Psoas muscle (tissue), 8 donors: ENCODE data around the gene MT1E. TPM values are rescaled to one million over a fixed set of nuclear protein-coding genes. Genes with fewer than 3 reads are reported as not detected.

Experiments used
- ATAC-seq, 4 donors: fragments of 200-7000 bp; cut with Tn5 transposase; one replicate each; pipeline ENCODE4 v1.9.1; 2020; ENCODE audit warnings: moderate library complexity in 3 of 4, mild to moderate bottlenecking in 2 of 4
- DNase-seq, 2 donors: peaks; one replicate each; pipeline ENCODE4 v3.0.0-alpha.2; 2020
- H3K27ac ChIP-seq: fragments of 200-600 bp; one replicate; pipeline ENCODE4 v1.8.0; 2022
- H3K27me3 ChIP-seq, 3 donors: fragments of 200-600 bp in 1 of 3; one replicate each; pipeline versions ENCODE4 v1.6.1 to v1.8.0; 2013 to 2022; ENCODE audit warnings: low read length in 2 of 3, mild to moderate bottlenecking in 2 of 3, moderate library complexity in 1 of 3; ENCODE audit not compliant: insufficient read depth in 3 of 3
- H3K36me3 ChIP-seq, 2 donors: fragments of 200-600 bp in 1 of 2; one replicate each; pipeline versions ENCODE4 v1.6.1 to v1.8.0; 2013 to 2022; ENCODE audit warnings: low read depth in 1 of 2, mild to moderate bottlenecking in 1 of 2, moderate library complexity in 1 of 2; ENCODE audit not compliant: insufficient read depth in 1 of 2
- H3K4me1 ChIP-seq: fragments of 200-600 bp; one replicate; pipeline ENCODE4 v1.8.0; 2022
- H3K4me3 ChIP-seq: fragments of 200-600 bp; one replicate; pipeline ENCODE4 v1.8.0; 2022; ENCODE audit warnings: mild to moderate bottlenecking
- H3K9me3 ChIP-seq: fragments of 200-600 bp; one replicate; pipeline ENCODE4 v1.8.0; 2022
- WGBS, 3 donors: extraction: QIAGEN DNeasy Blood & Tissue Kit; methylation state at CpG; one replicate each; pipeline versions ENCODE4 v1.1.6 to v1.1.7; 2013; 5-methylcytosine and 5-hydroxymethylcytosine counted together
- intact Hi-C, 2 donors: fragments of 100-400 bp; cut with DNase I; formaldehyde crosslinking; loops; one replicate each; pipeline versions ENCODE4 v1.11.0 to v1.14.2; 2022
- polyA plus RNA-seq, 3 donors: library from polyadenylated mRNA; stranded (reverse); fragments of 200-250 nt; gene quantifications; one replicate each; pipeline ENCODE4 v1.2.3, GENCODE V29; 2013
- total RNA-seq, 4 donors: library from RNA; stranded (reverse); fragmentation: NEBNext Ultra II Directional in 2 of 4; extraction: Animal tissue kit (Norgen Biotek cat#: 25700) in 2 of 4; gene quantifications; one replicate each; pipeline versions ENCODE4 v1.2.1 to v1.2.4, GENCODE V29; 2021 to 2023
- TF ChIP-seq, protein P1 (sequence below): fragments of 200-600 bp; IDR thresholded peaks from one replicate; pipeline ENCODE4 v1.8.0; 2022; ENCODE audit warnings: antibody characterized with exemption
- donor health status: healthy with polysubstance abuse.
- donor health status: DM: no; HTN: no; CAD: no; lungs with moderate emphysema.
- donor health status: Bipolar disorder and iron deficiency.
- donor health status: healthy.
- donor health status: DM: yes; HTN: yes; CAD: no.
- donor health status: DM: no; HTN: no; CAD: no.
- donor health status: DM: no; HTN: no; CAD: no.
- donor health status: DM: yes; HTN: yes; CAD: no.

MT1E gene
- total and polyA plus RNA-seq, 7 donors: 44.1 to 669 (median 452) TPM

DNA sequence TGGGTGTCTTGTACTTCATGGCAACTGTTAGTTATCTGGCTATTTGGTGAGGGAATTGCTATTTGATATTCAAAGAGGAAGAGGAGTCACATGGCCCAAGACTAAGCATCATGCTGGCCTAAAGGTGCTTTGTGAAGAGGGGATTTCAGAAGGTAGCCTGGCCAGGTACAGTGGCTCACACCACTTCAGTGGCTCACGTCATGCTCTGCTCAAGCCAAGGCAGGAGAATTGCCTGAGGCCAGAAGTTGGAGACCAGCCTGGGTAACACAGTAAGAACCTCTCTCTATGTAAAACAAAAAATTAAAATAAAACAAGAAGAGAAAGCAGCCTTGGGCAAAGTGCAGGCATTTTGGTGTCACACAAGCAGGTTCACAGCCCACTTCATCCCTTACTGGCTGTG, 19.7 kb downstream of the MT1E start:
- Histone ChIP-seq H3K9me3 (no peaks in the 10 kb centered on the region), H3K4me3 (no peak overlapping the region), H3K36me3 (no peaks in the 10 kb centered on the region), H3K27ac (no peak overlapping the region), H3K27me3 (peaks cover 0 to 6% (median 0%) of the 10 kb centered on the region in 3 donors), H3K4me1 (peaks cover 5% of the 10 kb centered on the region)
- TF ChIP-seq, protein P1, sequence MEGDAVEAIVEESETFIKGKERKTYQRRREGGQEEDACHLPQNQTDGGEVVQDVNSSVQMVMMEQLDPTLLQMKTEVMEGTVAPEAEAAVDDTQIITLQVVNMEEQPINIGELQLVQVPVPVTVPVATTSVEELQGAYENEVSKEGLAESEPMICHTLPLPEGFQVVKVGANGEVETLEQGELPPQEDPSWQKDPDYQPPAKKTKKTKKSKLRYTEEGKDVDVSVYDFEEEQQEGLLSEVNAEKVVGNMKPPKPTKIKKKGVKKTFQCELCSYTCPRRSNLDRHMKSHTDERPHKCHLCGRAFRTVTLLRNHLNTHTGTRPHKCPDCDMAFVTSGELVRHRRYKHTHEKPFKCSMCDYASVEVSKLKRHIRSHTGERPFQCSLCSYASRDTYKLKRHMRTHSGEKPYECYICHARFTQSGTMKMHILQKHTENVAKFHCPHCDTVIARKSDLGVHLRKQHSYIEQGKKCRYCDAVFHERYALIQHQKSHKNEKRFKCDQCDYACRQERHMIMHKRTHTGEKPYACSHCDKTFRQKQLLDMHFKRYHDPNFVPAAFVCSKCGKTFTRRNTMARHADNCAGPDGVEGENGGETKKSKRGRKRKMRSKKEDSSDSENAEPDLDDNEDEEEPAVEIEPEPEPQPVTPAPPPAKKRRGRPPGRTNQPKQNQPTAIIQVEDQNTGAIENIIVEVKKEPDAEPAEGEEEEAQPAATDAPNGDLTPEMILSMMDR: no peak
- WGBS, 3 donors: 93 to 100% (median 94%) methylated on average over 1 of the region's 1 CpG
- DNase-seq (no peak), ATAC-seq (no peak)
- intact Hi-C loops: no loop called here

DNA sequence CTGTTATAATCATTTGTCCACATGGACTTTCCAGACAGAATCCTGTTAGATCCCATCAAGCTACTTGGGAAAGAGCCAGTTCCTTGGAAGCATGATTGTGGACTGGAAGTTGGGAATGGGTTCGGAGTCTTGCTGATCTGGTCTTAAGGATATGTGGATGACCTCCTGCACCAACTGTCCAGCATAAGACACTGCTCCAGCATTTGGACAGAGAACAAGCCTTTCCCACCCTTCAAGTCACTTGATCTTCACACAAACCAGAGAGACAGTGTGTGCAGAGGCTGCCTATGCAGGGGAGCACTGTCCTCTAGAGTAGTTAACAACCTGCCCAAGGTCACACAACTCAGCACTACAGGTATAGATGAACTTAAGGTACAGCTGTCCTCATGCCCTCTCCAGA, 20.3 kb downstream of the MT1E start:
- 0 to 3% (median 0%) methylated on average over 1 of the region's 1 CpG for WGBS, 3 donors

GRCh38 chr16:56647641-56648431, 22.3 kb downstream of the MT1E start:
- WGBS, 3 donors: 46 to 50% (median 50%) methylated on average over 30 to 33 of the region's 33 CpGs
- Histone ChIP-seq H3K27me3 (peaks cover 0 to 6% (median 0%) of the 10 kb centered on the region in 3 donors), H3K36me3 (no peaks in the 10 kb centered on the region), H3K4me1 (peaks cover 5% of the 10 kb centered on the region), H3K4me3 (no peak overlapping the region), H3K27ac (no peak overlapping the region), H3K9me3 (no peaks in the 10 kb centered on the region)
- TF ChIP-seq, protein P1: no peak
- DNase-seq: no peak
- intact Hi-C loops: no loop called here
- ATAC-seq: no peak

More for the DNA sequence above, 20.3 kb downstream of the MT1E start:
- no peak overlapping the region for H3K4me3 ChIP-seq
- H3K9me3 ChIP-seq: no peaks in the 10 kb centered on the region
- peaks cover 5% of the 10 kb centered on the region for H3K4me1 ChIP-seq
- ATAC-seq: no peak
- H3K27ac ChIP-seq: no peak overlapping the region
- intact Hi-C loops: no loop called here
- no peak for DNase-seq
- no peaks in the 10 kb centered on the region for H3K36me3 ChIP-seq
- TF ChIP-seq, protein P1: no peak
- peaks cover 0 to 6% (median 0%) of the 10 kb centered on the region in 3 donors for H3K27me3 ChIP-seq

DNA sequence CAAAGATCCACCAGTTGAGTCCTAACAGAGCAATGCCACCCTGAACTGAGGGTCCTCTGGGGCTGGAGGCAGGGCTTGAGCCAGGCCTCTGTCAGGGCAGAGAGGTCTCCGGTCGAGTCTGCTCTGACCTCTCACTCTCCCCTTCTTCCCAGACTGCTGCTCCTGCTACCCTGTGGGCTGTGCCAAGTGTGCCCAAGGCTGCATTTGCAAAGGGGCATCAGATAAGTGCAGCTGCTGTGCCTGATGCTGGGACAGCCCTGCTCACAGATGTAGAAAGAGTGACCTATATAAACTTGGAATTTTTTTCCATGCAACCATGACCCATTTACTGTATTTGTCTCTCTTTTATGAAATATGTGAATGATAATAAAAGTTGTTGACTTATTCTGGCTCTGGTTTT, 23.7 kb downstream of the MT1E start:
- no peak overlapping the region for H3K4me3 ChIP-seq
- no peaks in the 10 kb centered on the region for H3K36me3 ChIP-seq
- H3K27ac ChIP-seq: no peak overlapping the region
- 90 to 95% (median 92%) methylated on average over 2 of the region's 2 CpGs for WGBS, 3 donors
- TF ChIP-seq, protein P1: no peak
- peaks cover 0 to 6% (median 0%) of the 10 kb centered on the region in 3 donors for H3K27me3 ChIP-seq
- H3K4me1 ChIP-seq: no peaks in the 10 kb centered on the region
- intact Hi-C loops: no loop called here
- ATAC-seq (no peak), DNase-seq (no peak)
- no peaks in the 10 kb centered on the region for H3K9me3 ChIP-seq
